ENCODE results near the gene TNFRSF19.

DNA sequence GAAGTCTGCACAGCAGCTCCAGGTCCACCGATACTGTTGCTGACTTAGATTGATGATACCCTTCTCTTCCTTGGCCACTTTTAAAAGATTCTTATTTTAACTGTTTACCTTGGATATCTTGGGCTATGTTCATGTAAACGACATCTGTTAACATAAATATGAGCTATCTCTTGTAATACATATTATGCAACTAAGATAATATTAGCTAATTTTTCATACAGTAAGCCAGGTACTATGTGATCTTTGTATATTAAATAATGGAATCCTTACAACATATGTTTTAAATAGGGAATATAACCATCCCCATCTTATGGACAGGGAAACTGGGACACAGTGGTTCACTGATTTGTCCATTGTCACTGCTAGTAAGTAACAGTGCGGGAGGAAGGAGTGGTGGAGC, 37.9 kb downstream of the TNFRSF19 start:
- TF ChIP-seq CTCF (IDR thresholded peaks at IDR 0.05 in 4 of 5, conservative IDR thresholded peaks at IDR 0.05 in 1 of 5) (no peak), POLR2A (IDR thresholded peaks at IDR 0.05) (no peak)
